Bone marrow (tissue), 2 donors: ENCODE results near the gene ARHGEF12.

ENCODE experiments used
- DNase-seq, 2 donors: peaks; one replicate each; lab custom pipeline; 2025; lab: John Stamatoyannopoulos, UW

The ARHGEF12 gene

GRCh38 chr11:120318906-120319305, 17.3 kb upstream of the ARHGEF12 start:
- DNase-seq = no peak

DNA sequence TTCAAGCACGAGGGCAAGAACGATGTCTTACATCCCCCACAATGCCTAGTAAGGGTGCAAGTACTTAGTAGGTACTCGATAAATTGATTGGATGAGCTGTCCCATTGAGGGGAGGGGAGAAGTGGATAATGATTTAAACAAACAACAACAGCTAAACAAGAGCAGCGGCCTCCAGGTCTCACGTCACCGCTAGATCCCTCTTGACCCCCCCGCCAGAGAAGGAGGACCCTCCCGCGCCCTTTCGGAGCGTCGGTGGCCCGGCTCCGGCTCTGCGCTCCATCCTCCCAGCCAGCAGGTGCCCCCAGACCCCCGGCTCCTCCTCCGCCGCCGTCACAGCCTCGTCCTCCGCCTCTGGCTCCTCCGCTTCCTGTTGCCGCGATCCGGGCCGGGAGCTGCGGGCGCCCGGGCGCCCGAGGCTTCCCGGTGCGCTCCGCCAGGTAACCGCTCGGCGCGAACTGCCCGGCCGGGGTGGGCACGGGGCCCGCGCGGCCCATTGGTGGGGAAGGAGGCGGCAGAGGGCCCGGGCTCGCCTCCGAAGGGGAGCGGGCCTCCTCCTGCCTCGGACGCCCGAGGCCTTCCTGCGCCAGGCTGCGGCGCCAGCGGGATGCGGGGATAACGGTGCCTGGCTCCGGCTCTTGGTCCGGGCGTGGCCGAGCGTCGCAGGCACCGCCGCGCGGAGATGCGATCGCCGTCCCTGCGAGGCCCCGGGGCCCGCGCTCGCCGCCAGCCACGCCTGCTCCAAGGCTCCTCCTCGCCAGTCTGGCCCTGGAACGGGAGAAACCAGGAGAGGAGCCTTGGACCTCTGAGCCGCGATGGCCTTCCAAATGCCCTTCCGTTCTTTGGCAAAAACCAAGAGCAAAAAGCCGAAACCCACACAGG, 11.0 kb upstream of the ARHGEF12 start, which contains the start of gene TLCD5:
TLCD5 (plus strand) TSS at position 368 of the 879 bp plus-strand sequence. CDS start 2,143 bp downstream, outside the sequence.
- no peak for DNase-seq

DNA sequence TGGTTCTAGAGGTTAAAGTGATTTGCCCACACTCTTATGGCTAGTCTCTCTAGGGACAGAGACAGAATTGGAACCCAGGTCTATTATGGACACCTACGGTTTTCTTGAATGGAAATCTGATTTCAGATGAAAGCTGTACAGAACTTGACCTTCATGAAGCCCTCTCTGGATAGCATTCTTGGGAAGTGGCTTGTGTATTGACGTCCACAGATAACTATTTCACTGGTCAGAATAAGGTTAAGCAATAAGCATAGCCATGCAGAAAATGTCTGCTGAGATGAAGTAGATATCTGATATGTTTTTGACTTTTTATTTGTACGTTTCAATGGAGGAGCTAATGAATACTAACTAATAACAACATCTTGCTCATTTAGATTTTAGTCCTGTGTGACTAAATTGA, 10.0 kb upstream of the ARHGEF12 start:
- no peak for DNase-seq

- no peak for DNase-seq
Measured at GRCh38 chr11:120326845-120327281, 9.3 kb upstream of the ARHGEF12 start.

DNA sequence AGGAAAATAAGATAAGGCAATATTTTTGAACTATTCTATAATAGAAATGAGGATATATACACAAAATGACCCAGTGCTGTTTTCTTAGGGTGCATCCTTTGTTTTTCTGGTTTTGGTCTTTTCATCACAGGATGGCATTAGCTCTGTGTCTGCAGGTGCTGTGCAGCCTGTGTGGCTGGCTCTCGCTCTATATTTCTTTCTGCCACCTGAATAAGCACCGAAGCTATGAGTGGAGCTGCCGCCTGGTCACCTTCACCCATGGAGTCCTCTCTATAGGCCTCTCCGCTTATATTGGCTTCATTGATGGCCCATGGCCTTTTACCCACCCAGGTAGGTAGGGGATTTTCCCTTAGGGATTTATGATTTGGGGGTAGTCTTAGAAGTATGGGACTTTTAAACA, 8.9 kb upstream of the ARHGEF12 start:
- DNase-seq = no peak

- DNase-seq = no peak
Measured at GRCh38 chr11:120329556-120329955, 6.7 kb upstream of the ARHGEF12 start.

DNA sequence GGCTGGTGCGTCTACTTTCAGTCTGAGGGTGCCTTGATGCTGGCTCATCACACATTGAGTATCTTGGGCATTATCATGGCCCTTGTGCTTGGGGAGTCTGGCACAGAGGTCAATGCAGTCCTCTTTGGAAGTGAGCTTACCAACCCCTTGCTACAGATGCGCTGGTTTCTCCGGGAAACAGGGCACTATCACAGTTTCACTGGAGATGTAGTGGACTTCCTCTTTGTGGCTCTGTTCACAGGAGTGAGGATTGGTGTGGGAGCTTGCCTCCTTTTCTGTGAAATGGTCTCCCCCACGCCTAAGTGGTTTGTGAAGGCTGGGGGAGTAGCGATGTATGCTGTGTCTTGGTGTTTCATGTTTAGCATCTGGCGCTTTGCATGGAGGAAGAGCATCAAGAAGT, 6.2 kb upstream of the ARHGEF12 start:
- no peak for DNase-seq

DNA sequence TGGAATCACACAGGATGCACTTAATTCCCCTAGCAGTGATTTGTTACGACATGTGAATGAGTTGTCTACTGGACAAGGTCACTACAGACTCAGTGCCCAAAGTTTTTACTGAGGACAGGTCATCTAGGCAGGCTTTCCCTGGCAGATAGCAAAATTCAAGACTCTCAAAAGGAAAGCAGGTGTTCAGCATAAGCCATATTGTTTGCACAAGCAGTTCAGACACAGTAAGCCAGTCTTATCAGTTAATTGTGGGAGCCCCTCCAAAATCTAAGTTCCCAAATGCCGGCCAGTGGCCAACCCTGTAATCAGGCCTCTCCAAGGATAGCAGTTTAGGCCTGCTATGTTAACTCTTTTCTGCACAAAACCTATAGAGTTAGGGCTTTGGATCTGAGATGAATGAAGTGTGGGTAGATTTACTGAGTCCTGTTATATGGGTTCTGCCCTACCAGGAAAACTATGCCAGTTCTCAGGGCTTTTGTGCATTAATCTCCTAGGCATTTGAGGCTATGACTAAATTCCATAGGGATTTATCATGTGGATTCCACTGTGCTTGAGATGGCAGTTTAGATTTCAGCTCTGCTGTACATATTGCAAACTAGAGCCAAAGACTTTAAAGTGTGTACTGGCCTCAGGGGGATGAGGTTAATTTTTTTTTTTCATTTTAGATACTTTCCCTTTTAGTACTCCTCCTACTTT, 4.8 kb upstream of the ARHGEF12 start:
- no peak for DNase-seq

GRCh38 chr11:120332822-120333716, 3.1 kb upstream of the ARHGEF12 start:
- no peak for DNase-seq

- DNase-seq = no peak
Measured at GRCh38 chr11:120333801-120334200, 2.4 kb upstream of the ARHGEF12 start.

GRCh38 chr11:120334332-120334731, 1.9 kb upstream of the ARHGEF12 start:
- DNase-seq = no peak

DNA sequence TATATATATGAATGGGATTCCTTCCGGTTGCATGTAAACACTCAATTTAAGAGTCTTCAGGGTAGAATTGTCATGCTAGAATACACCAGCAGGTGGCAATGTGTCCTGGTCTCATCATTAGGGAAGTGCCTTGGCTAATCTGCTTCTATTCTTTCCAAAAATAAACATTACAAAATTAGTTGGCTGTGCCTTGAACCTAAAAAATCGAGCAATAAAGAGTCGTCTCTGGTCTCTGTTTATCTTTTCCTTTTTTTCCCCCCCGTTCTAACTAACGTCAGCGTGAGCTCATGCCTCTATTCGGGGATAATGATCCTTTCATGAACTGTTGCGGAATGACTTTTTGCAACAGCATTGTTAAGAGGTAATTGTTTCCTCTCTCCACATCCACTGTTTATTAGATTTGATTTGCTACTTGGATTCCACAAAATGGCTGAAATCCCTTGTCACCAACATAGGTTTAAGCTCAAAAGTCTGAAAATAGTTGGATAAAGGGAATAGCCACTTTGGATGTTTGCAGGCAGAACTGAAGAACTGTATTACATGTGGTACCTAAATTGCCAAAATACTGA, 1.2 kb upstream of the ARHGEF12 start:
- peak in 1 of 2 donors; percentile 69 for DNase-seq

GRCh38 chr11:120335556-120335907, 681 bp upstream of the ARHGEF12 start:
- DNase-seq = no peak

DNA sequence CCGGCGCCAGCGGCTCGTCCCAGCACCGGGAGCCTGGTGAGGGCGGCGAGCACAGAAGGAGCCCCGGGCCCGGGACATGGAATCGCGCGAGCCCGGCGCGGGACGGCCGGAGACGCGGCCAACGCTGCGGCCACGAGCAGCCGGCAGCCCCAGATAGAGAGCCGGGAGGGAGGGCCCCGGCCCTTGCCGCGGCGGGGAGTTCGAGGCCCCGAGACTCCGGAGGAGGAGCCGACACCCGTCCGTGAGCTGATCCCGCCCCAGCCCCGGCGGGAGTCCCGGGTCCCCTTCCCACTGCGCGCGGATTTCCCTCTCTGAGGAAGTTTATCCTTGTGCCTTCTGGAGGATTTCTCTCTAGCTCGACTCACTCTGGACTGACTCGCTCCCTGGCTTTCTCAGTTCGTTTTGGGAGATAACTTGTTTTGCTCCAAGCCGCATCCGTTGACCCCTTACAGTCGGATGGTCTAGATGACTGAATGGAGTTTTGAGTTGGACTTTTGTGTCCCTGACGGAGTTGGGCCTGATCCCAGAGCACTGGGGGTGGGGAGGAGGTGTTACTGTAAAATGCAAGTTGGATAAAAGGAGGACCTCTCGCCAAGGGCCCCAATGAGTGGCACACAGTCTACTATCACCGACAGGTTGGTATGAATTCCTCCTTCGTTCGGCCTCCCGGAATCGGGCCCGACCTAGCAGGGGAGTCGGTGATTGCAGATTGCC, 585 bp downstream of the ARHGEF12 start:
- no peak for DNase-seq

- DNase-seq = no peak
Measured at GRCh38 chr11:120337355-120338106, 1.3 kb downstream of the ARHGEF12 start.

GRCh38 chr11:120338107-120338933, 2.1 kb downstream of the ARHGEF12 start:
- DNase-seq = no peak

DNA sequence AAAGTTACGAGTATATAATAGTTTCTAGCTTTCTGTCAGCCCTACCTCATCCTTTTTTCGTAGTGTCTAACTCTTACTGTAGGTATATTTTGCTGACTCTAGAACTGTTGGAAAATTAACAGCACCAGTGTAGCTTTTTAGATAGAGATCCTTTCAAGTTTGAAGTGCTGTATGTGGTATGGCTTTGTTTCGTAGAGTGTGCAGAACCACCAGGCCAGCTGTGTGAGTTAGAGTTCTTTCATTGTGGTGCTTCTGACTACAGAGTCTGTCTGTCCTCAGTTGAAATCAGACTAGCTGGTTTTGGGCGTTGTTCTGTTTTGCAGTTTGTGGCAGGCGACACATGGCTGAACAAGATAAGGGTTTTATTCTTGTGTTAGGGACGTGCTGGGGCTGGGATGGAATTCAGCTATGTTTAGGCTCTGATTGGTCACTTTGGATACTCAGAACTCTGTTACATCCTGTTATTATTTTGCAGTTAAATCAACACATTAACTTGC, 3.2 kb downstream of the ARHGEF12 start:
- DNase-seq = no peak

DNA sequence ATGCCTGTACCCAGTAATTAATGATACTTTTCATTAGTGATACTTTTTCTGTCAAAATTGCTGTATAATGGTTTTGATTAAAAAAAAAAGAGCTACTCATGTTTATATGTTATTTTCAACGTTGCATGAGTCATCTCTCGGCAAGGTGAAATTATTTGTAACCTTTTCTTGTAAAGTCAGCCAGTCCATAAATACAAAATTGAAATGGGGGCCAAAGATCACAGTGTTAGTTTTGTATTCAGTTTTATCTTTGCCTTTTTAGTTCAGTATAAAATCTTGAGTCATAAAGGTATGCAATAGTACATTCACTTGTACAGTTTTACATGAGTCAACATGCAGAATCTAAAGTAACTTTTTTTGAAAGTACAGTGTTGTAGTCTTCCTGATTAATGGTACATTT, 4.3 kb downstream of the ARHGEF12 start:
- no peak for DNase-seq

DNA sequence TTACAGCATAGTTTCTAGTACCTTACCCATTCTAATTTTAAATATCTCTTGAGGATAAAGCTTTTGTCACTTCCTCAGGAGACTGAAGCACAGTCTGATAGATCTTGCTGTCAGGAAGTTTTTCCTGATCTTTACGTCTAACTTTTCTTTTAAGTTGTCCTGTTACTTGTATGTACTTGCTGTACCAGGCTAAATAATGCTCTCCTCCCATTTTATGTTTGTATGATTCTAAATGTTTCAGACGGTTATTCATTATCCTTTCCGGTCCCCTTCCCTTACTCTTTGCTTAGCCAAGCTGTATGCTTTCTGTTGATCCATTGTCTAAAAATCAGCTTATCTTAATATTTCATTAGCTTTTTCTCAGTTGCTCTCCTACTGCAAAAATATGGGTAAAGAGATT, 6.0 kb downstream of the ARHGEF12 start:
- no peak for DNase-seq
